HG03139 (cell line): ENCODE results near the gene SLC35F1.
"Not testable (repeated sequence)": the region's sequence is repeated elsewhere in the genome, so short reads cannot be mapped to it uniquely, and the experiment has no call there.

Experiments
- ATAC-seq: cut with Tn5 transposase; IDR thresholded peaks from one replicate; pipeline ENCODE4 v1.9.1; 2021; ENCODE audit not compliant: unreplicated experiment

SLC35F1 gene

DNA sequence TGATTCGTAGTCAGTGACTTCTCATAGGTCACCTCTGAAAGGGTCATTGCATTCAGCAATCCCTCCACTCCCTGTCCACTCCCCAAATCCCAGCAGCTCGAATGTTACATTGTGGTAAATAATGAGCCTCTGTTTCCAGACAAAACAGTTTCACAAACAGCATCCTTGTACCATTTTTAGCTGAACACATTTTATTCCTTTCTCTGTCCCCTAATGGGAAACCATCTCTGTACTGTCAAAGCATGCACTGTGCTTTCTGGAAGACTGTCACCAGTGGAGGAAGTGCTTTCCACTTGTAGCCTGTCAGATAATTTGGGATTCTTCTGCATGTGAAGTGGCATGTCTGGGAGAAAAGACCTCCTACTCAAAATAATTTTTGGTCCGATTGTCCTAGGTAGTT, 82.0 kb downstream of the SLC35F1 start:
- ATAC-seq = no peak

DNA sequence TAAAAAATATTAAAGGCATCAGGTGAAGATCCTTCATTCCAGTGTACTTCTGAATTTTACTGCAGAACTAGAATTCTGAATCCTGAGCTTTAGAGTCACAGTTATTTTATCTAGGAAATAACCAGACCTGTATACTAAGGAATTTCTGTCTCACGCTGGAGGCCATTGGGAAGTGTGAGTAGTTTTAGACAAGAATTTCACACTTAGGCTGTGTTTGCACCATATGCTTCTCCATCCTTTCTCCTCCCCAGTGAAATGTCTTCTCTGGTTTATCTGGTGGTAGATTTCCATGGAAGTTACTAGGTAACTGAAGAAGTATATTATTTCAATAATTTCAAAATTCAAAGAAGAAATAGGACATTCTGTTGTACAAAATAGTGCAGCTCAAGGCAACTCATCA, 83.1 kb downstream of the SLC35F1 start:
- ATAC-seq = no peak

DNA sequence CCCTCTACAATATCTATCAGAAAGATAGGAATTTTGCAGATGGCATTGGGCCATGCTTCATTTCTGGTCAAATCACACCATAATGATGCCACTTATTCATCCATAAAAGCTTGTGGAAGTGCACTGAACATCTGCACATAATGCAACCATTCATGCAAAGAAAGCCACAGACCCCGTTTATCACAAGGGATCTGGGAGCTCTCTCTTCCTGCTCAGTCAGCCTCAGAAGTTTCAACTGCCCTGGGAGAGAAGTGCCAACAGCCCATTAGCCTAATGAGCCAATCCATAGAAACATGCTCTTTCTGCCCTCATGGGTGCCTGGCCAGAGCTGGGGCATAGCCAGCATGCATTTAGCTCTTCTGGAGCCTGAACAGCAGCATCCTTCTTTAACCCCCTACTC, 85.8 kb downstream of the SLC35F1 start:
- ATAC-seq = no peak

DNA sequence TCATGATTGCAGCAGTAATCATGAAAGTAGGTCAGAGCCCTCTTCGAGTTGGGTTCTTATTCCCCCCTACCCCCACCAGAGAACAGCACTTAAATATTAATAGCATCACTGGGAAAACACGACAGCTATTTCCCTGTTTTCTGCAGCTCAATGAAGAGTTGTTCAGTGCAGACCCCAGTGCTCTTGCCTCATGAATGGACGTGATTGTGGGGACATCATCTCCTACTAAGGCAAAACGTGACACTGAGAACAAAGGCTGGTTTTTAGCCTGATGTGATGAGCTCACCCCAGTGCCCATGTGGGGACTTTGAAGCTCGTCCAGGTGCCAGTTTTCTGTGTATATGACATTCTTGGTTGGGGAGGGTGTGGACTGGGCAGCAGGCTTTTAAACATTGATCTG, 105.9 kb downstream of the SLC35F1 start:
- no peak for ATAC-seq

DNA sequence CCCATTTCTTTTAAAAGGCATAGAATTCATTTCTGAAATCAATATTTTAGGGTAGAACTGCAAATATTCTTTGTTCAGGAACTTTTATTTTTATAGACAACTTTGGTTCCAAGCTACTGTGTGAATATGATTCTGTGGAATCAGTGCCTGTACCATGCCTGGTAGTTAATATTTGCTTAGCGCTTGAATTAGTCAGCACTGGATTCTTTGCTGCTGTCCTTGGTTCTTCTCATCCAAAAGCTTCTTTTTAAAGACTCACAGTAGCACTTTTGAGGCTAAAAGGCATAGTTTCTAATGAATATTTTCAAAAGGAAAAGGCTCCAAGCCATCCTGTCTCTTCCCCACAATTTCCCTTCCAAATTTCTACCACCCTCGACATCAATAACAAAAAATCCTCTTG, 109.5 kb downstream of the SLC35F1 start:
- no peak for ATAC-seq

DNA sequence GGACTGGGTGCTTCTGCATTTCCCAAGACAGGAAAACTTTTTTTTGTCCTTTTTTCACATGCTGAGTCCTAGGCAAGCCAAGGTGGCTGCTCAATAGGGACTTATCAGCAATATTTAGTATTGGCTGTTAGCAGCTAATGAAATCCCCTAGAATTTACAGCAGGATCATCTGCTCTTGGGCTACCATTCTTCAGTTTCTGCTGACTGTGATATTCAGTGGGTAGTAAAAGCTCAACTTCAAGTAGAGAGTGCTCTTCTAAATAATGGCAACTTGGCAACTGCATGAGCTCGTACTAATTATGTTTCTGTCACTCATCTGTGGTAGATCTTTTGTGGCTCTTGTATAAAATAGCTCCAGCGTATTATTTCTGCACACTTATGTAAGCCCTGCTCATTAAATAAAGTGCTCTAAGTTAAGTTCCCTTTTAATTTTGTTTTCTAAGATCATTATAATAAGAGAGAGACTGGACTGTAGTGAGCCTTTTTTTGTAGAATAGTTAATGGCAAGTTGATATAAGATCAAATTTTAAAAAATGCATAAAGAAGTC, 110.3 kb downstream of the SLC35F1 start:
- no peak for ATAC-seq

DNA sequence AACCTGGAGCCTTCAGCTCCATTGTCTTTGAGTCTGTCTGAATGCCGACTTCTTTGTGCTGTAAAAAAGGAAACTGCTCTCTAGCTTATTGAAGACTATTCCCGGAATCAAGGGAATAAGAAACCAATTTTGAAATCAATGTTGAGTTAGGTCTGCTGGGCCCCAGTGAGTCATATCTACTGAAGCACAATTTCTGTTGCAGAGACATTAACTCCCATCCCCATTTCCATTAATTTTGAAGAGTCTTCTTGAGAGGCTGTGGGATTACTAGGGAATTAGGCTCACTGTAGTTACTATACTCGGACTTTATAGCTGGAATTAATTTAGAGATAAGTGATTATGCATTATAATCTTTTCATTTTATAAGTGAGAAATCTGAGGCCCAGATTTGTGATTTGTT, 116.7 kb downstream of the SLC35F1 start:
- ATAC-seq = no peak

DNA sequence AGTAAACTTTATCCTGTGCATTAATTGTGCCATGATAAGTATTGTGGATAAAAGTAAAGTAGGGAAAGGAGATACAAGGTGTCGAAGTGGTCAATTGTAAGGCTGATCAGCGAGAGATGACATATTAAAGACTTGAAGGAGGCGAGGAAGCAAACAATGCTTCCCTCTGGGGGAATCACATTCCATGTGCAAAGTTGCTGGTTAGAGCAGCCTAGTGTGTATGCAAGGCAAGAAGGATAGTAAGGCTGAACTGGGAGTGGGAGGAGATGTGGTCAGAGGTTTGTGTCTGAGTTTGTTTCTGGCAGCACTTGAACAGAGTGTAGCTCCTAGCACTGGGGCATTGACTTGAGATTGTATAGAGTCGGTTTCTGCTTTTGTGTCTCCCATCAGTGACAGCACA, 122.9 kb downstream of the SLC35F1 start:
- ATAC-seq = no peak

DNA sequence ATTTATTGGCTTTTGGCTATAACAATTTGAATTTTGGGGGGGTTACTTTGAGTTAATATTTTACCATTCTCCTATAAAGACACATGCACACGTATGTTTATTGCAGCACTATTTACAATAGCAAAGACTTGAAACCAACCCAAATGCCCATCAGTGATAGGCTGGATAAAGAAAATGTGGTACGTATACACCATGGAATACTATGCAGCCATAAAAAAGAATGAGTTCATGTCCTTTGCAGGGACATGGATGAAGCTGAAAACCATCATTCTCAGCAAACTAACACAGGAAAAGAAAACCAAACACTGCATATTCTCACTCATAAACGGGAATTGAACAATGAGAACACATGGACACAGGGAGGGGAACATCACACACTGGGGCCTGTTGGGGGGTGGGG, 130.4 kb downstream of the SLC35F1 start:
- not testable (repeated sequence) for ATAC-seq

DNA sequence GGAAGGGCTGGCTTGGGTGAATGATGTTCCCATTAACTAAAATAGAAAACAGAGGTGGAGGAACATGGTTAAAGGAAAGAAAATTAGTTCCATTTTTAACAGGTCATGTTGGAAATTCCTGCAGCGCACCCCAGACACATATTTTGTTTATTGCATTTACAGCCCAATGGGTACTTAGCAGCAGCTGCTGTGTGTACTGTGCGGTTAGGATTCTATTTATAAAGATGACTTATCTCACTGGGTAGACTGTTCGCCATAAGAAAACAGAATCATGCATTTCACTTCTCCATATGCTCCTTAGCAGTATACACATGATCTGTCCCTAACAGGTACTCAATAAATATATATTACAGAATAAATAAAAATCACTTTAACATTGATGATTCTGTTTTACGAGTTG, 135.8 kb downstream of the SLC35F1 start:
- no peak for ATAC-seq

DNA sequence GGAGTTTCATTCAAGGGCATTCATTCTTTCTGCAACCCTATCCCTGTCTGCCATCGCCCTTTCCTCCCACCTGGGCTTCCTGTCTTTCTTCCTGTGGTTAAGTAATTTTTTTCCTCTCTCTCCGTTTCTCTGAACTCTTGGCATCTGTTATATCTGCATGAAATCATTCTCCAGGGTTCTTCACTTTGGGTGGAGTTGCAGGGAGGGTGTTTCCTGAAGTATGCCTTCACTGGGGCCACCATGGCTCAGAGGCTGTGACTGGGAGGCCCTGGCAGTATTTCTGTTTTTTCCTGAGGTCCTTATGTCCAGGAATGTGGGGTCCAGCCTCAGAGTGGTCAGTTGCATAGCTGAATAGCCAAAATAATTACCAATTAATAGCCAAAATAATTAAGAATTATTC, 137.2 kb downstream of the SLC35F1 start:
- ATAC-seq = no peak

DNA sequence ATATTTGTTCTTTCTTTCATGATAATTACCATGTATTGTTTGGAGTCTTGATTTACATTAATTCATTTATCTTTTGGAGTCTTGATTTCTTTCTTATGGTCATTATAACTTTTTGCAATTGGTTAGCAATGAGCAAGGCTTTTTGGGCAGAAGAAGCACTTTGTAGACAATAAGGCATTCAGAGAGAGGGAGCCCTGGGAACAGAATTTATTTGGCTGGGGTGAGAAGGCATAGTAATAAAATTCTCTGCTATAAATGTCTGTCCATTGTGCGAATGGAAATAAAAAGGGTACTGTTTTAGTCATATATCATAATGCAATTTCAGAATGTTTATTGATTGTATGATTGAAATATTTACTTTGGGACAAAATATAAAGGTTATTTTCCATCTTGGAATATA, 147.0 kb downstream of the SLC35F1 start:
- no peak for ATAC-seq

DNA sequence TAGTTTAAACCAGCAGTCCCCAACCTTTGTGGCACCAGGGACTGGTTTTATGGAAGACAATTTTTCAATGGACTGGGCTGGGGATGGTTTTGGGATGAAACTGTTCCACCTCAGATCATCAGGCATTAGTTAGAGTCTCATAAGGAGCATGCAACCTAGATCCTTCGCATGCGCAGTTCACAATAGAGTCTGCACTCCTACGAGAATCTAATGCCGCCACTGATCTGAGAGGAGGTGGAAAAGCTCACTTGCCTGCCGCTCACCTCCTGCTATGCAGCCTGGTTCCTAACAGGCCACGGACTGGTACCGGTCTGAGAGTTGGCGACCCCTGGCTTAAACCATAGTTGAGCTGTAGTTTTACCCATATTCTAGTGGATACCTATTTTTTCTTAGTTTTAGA, 154.6 kb downstream of the SLC35F1 start:
- ATAC-seq = no peak

DNA sequence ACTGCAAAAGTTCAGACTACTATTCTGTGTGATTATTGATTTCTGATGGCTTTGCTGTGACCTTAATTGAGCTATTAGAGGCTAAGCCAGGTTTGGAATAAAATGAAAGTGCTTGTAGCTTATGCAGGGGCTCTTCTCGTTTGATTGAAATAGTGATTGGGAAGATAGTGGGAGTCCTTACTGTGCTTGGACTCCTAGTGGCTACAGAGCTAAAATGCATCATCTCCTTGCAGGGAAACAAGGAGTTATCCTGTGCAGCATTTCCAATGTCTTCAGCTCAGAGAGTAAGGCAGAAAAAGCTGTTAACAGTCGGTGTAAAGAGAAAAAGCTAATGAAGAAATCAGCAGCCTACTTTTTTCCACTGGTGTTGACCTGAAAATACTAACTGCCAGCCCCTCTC, 173.5 kb downstream of the SLC35F1 start:
- ATAC-seq = no peak

DNA sequence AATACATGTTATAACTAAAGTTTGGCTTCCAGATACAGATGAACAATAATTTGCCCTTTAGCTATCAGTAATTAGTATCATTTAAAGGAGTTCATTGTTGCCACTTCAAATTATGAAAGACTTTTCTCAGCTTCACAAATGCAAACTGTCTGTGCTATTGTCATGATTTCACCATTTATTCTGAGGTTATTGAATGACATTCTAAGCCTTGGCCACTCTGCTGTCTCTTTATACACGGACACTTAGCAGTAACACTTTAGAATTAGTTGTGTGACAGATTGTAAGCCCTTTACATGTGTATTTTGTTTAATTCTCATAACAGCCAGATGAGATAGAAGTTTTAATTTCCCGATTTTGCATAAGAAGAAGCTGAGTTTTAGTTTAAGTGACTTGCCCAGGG, 176.6 kb downstream of the SLC35F1 start:
- ATAC-seq = no peak

DNA sequence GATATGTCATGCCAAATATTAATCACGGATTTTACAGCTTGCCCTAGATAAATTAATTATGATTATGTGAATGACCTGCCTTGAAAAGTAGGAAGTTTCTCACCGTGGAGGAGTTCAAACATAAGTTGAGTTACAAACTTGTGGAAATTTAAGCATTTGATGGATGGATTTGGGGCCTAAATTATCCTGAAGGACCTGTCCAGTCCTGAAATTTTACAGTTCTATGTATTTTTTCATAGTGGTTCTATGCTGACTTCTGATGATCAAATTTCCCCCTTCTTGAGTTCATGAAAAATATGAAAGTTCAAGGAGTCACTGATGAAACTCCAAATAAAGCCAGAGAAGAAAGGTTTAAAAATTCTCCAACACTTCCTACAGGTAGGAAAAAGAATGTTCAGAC, 178.6 kb downstream of the SLC35F1 start:
- ATAC-seq = no peak

DNA sequence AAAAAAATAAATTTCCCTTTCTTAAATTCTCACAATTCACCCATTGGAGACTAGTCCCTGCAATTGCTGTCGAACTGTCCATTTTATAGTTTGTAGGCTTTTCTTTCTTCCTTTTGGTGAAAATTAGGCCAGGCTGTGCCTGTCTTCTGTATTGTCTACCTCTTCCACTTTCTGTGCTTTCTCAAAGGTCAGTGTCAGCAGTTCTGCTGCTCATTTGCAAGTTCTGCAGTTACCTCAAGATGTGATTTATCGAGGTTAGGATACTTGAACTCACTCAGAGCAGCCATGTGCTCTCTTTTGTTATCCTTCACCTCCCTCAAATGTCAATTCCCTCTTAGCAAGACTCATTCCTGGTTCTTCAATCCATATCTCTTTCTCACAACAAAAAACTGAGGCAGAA, 179.1 kb downstream of the SLC35F1 start:
- ATAC-seq = no peak

DNA sequence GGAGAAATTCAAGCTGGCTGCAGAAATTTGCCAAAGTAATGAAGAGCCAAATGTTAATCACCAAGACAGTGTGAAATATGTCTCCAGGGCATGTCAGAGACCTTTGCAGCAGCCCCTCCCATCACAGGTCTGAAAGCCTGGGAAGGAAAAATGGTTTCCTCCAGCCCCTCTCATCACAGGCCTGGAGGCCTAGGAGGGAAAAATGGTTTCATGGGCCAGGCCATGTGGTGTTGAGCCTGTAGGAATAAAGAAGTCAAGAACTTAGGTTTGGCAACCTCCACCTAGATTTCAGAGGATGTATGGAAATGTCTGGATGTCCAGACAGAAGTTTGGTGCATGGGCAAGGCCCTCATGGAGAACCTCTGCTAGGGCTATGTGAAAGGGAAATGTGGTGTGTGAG, 185.0 kb downstream of the SLC35F1 start:
- no peak for ATAC-seq

DNA sequence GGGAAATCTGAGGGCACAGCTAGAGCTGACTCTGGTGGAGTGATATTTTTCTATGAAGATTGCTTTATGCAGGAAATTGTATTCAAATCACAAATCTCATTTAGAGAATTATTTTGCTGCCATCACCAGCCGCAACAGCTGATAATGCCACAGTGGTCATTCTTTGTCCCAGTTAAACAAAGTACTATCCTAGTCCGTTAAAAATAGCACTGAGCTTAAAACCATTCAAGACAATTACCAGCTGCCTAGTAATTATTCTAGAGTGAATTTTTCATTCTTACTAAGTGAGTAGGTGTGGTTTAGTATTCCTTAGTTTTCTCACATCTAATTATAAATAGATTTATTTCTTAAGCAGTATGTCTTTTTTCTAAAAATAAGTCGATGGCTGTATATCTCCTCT, 190.5 kb downstream of the SLC35F1 start:
- ATAC-seq = no peak

DNA sequence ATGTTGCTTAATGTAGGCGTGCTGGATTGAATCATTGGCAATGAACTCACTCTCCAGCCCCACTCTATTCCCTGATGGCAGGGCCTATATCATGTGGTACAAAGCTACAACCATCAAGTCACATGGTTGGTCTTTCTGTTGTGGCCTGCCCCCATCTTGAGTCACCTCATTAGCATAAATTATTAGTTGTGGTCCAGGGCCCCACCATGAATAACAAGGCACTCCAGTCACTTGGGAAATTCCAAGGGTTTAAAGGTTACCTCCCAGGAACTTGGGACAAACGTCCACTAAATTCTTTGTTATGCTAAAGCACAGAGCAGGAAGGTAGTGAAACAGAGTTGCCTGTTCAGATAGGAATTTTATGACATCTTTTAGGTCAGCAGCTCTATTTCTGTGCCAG, 193.7 kb downstream of the SLC35F1 start:
- no peak for ATAC-seq

DNA sequence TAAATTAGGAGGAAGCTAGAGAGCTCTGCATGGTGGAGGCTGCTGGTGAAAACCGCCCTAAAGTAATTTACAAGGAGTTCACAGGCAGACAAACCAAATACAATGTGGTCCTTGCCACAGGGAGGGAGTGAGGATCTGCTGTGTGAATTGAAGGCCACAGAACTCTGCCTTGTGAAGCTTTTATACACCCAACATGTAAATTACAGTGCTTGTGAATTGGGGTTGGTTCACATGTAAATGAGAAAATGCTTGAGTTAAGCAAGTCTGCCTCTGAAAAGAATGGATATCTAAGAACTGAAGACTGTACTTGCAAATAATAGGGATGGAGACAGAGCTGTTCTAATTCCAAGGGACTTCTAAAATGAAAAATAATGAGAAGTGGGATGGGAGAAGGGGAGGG, 194.2 kb downstream of the SLC35F1 start:
- no peak for ATAC-seq

DNA sequence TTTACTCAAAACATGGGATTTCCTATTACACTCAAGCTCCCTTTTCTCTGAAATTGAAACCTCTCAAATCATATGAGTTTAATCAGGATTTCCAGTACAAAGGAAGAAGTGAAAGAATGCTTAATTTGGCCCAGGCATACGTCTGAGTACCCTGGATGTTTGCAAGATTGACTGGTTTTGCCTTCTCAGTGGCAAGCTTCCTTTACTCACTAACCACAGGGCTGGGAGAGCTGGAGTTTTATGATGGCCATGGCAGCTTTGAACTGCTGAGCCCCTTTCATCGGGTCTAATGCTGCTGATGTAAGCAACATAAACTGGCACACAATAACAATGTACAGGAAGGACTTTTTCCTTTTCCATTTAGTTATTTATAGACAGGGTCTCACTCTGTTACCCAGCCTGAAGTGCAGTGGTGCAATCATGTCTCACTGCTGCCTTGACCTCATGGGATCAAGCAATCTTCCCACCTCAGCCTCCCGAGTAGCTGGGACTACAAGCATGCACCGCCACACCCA, 194.8 kb downstream of the SLC35F1 start:
- no peak for ATAC-seq

DNA sequence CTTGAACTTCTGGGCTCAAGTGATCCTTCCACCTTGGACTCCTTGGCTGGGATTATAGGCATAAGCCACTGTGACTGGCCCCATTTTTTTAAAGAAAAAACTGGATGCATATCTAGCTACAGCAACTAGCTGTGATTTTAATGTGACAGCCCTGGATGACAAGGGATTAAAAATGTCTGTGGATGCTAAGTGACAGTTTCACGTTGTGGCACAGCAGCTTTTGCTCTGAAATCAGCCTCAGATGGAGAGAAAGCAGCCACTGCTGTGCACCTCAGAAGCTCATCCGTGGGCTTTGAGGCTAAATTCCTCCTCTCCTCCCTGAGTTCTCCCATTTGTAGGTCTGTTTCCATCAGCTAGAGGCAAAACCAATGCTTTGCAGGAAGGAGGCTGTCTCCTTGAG, 195.3 kb downstream of the SLC35F1 start:
- no peak for ATAC-seq
